ENCODE measurements around the gene NKX6-2. TPM values are rescaled to one million over a fixed set of nuclear protein-coding genes. Genes with fewer than 3 reads are reported as not detected.

Gene NKX6-2
- total RNA-seq, 6 experiments from 2014 or later: not detected

DNA sequence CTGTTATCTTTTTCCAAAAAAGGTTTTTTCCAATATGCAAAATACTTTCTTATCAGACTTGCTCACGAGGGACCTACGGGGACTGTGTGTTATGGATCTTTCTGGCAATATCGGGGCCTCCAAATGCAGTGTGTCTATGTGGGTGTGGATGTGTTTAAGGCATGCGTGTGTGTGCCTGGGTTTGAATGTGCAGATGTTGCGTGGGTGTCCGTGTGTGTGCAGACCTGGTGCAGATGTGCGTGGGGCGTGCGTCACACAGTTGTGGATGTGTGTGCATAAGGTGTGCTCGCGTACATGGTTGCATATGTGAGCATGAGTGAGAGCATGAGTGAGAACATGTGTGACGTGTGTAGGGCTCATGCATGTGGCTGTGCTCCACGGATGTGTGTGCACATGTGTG lies 19.7 kb downstream of the NKX6-2 start:
- H3K27me3 Mint-ChIP-seq (ENCODE audit: insufficient read depth): peaks cover 6% of the 10 kb centered on the region
- H3K9me3 Mint-ChIP-seq: no peaks in the 10 kb centered on the region
- DNase-seq: no peak
- H3K36me3 Mint-ChIP-seq (ENCODE audit: low read depth): peaks cover 45% of the 10 kb centered on the region
- TF ChIP-seq, protein P1, sequence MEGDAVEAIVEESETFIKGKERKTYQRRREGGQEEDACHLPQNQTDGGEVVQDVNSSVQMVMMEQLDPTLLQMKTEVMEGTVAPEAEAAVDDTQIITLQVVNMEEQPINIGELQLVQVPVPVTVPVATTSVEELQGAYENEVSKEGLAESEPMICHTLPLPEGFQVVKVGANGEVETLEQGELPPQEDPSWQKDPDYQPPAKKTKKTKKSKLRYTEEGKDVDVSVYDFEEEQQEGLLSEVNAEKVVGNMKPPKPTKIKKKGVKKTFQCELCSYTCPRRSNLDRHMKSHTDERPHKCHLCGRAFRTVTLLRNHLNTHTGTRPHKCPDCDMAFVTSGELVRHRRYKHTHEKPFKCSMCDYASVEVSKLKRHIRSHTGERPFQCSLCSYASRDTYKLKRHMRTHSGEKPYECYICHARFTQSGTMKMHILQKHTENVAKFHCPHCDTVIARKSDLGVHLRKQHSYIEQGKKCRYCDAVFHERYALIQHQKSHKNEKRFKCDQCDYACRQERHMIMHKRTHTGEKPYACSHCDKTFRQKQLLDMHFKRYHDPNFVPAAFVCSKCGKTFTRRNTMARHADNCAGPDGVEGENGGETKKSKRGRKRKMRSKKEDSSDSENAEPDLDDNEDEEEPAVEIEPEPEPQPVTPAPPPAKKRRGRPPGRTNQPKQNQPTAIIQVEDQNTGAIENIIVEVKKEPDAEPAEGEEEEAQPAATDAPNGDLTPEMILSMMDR (IDR thresholded peaks at IDR 0.05): no peak
- H3K4me1 Mint-ChIP-seq (ENCODE audit: low read depth): no peaks in the 10 kb centered on the region
- H3K4me3 Mint-ChIP-seq: no peak overlapping the region
- no peak overlapping the region for H3K27ac Mint-ChIP-seq

DNA sequence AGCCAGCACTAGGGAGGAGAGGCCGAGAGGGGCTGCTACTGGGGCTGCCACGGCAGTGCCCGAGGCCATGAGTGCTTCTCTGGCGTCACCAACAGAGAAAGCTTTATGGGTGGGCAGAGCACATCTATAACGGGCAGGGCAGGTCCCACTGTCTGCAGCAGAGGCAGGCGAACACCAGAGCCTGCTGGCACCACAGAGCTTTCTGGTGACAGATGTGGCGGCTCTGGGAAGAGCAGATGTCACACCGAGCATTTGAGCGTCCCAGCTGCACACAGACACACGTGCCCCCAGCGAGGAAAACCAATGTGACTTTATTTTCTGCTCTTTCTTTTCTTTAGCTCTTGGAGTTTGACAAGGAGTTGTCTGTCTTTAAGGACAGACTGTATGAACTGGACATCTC lies 20.5 kb downstream of the NKX6-2 start:
- TF ChIP-seq, protein P1 (IDR thresholded peaks at IDR 0.05): no peak
- DNase-seq: no peak
- Mint-ChIP-seq H3K36me3 (ENCODE audit: low read depth) (peaks cover 37% of the 10 kb centered on the region), H3K27me3 (ENCODE audit: insufficient read depth) (peaks cover 9% of the 10 kb centered on the region), H3K9me3 (no peaks in the 10 kb centered on the region), H3K4me3 (no peak overlapping the region), H3K4me1 (ENCODE audit: low read depth) (no peaks in the 10 kb centered on the region), H3K27ac (no peak overlapping the region; the same call in 1 of the 2 replicates)

DNA sequence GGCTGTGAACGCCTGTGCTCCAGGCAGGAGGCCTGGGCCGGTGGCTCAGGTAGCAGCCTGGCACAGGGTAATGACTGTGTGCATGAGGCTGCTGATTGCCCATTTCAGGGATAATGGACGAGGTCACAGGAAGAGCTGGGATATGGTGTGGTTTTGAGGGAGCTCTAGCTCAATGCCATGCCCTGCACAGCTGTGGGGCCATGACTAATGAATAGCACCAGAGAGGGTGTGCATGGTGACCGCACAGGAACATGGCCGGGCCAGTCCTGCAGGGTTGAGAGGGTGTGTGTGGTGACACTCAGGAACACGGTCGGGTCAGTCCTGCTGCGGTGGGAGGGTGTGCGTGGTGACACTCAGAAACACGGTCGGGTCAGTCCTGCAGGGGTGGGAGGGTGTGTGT lies 21.8 kb downstream of the NKX6-2 start:
- Mint-ChIP-seq H3K36me3 (ENCODE audit: low read depth) (peaks cover 31% of the 10 kb centered on the region), H3K27me3 (ENCODE audit: insufficient read depth) (peaks cover 10% of the 10 kb centered on the region), H3K4me1 (ENCODE audit: low read depth) (no peaks in the 10 kb centered on the region), H3K27ac (no peak overlapping the region), H3K4me3 (no peak overlapping the region; the same call in 1 of the 2 replicates), H3K9me3 (no peaks in the 10 kb centered on the region)
- TF ChIP-seq, protein P1 (IDR thresholded peaks at IDR 0.05): no peak
- DNase-seq: no peak

DNA sequence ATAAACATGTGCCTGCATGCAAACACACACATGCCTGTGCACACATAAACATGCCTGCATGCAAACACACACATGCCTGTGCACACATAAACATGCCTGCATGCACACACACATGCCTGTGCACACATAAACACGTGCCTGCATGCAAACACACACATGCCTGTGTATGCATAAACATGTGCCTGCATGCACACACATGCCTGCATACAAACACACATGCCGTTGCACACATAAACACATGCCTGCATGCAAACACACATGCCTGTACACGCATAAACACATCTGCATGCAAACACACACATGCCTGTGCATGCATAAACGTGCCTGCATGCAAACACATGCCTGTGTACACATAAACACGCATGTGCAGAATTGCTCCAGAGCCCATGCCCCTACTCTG lies 22.4 kb downstream of the NKX6-2 start:
- Mint-ChIP-seq H3K27ac (no peak overlapping the region), H3K27me3 (ENCODE audit: insufficient read depth) (peaks cover 10% of the 10 kb centered on the region), H3K4me1 (ENCODE audit: low read depth) (no peaks in the 10 kb centered on the region)

DNA sequence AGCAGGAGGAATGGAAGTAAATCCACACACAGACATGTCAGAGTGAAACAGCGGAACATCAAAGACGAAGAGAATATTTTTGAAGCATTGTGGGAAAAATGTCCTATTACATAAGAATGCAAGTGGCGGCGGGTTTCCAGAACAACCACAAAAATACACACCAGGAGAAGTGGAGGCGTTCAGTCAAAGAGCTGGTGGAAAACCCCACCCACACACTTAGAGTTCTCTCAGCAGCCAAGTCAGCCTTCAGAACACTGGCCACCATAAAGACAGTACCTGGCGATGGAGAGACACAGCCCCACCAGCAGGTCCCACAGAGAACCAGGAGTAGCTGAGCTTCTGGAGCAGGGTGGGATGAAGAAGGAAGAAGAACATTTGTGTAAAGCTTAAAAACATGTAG lies 23.7 kb downstream of the NKX6-2 start:
- Mint-ChIP-seq H3K4me1 (ENCODE audit: low read depth) (no peaks in the 10 kb centered on the region), H3K27ac (no peak overlapping the region; the same call in 1 of the 2 replicates), H3K27me3 (ENCODE audit: insufficient read depth) (peaks cover 6% of the 10 kb centered on the region), H3K36me3 (ENCODE audit: low read depth) (peaks cover 28% of the 10 kb centered on the region), H3K9me3 (no peaks in the 10 kb centered on the region), H3K4me3 (no peak overlapping the region)
- TF ChIP-seq, protein P1 (IDR thresholded peaks at IDR 0.05): no peak
- DNase-seq: no peak

More for the DNA sequence above, 22.4 kb downstream of the NKX6-2 start:
- H3K9me3 Mint-ChIP-seq: no peaks in the 10 kb centered on the region
- H3K36me3 Mint-ChIP-seq (ENCODE audit: low read depth): peaks cover 25% of the 10 kb centered on the region
- no peak overlapping the region for H3K4me3 Mint-ChIP-seq
- TF ChIP-seq, protein P1 (IDR thresholded peaks at IDR 0.05): no peak
- no peak for DNase-seq

Data from HFFc6 (cell line).